Stomach smooth muscle (tissue), 2 donors: Measurements from ENCODE around the gene SECISBP2L.
"Not testable (repeated sequence)": the region's sequence is repeated elsewhere in the genome, so short reads cannot be mapped to it uniquely, and the experiment has no call there.

Experiments
- H3K27ac ChIP-seq: one replicate; pipeline ENCODE4 v1.7.0; 2013; ENCODE audit warnings: mild to moderate bottlenecking, low read length, inconsistent platforms
- H3K27me3 ChIP-seq, 2 donors: one replicate each; pipeline ENCODE4 v1.7.0; 2013; ENCODE audit warnings: low read length in 2 of 2; ENCODE audit not compliant: insufficient read depth in 2 of 2, control insufficient read depth in 1 of 2
- H3K36me3 ChIP-seq, 2 donors: one replicate each; pipeline ENCODE4 v1.7.0; 2013; ENCODE audit warnings: low read length in 2 of 2; ENCODE audit not compliant: control insufficient read depth in 2 of 2, insufficient read depth in 2 of 2
- H3K4me1 ChIP-seq: one replicate; pipeline ENCODE4 v1.7.0; 2013; ENCODE audit warnings: low read length; ENCODE audit not compliant: control insufficient read depth, insufficient read depth
- H3K4me3 ChIP-seq, 2 donors: one replicate each; pipeline ENCODE4 v1.7.0; 2013; ENCODE audit warnings: low read length in 2 of 2
- H3K9ac ChIP-seq, 2 donors: one replicate each; pipeline ENCODE4 v1.7.0; 2013; ENCODE audit warnings: low read length in 2 of 2, mild to moderate bottlenecking in 1 of 2
- H3K9me3 ChIP-seq, 2 donors: one replicate each; pipeline ENCODE4 v1.7.0; 2013; ENCODE audit warnings: low read length in 2 of 2; ENCODE audit not compliant: control insufficient read depth in 2 of 2
- donor health status: healthy.
- donor health status: Pancreatic carcinoma.

Gene SECISBP2L

GRCh38 chr15:49075881-49076280 lies 29.6 kb upstream of the SECISBP2L start:
- Histone ChIP-seq H3K4me3 (no peak overlapping the region), H3K36me3 (no peaks in the 10 kb centered on the region), H3K27me3 (peaks cover 0 to 2% of the 10 kb centered on the region in 2 donors), H3K9ac (no peak overlapping the region), H3K4me1 (no peaks in the 10 kb centered on the region), H3K27ac (no peak overlapping the region), H3K9me3 (no peaks in the 10 kb centered on the region)

GRCh38 chr15:49074589-49075287 lies 28.5 kb upstream of the SECISBP2L start:
- not testable (repeated sequence) for H3K9me3 ChIP-seq, H3K27ac ChIP-seq, H3K27me3 ChIP-seq, H3K4me1 ChIP-seq, H3K36me3 ChIP-seq, H3K4me3 ChIP-seq, H3K9ac ChIP-seq

GRCh38 chr15:49066372-49066771 lies 20.1 kb upstream of the SECISBP2L start:
- Histone ChIP-seq H3K9me3 (no peaks in the 10 kb centered on the region), H3K27me3 (no peaks in the 10 kb centered on the region), H3K36me3 (no peaks in the 10 kb centered on the region), H3K4me3 (no peak overlapping the region), H3K4me1 (no peaks in the 10 kb centered on the region), H3K9ac (no peak overlapping the region), H3K27ac (no peak overlapping the region)

- H3K27ac ChIP-seq = no peak overlapping the region
- H3K9me3 ChIP-seq = no peaks in the 10 kb centered on the region
- H3K9ac ChIP-seq = no peak overlapping the region
- H3K36me3 ChIP-seq = no peaks in the 10 kb centered on the region
- no peaks in the 10 kb centered on the region for H3K27me3 ChIP-seq
- no peaks in the 10 kb centered on the region for H3K4me1 ChIP-seq
- no peak overlapping the region for H3K4me3 ChIP-seq
Observed at GRCh38 chr15:49064884-49065283, 18.6 kb upstream of the SECISBP2L start.

- no peak overlapping the region for H3K9ac ChIP-seq
- H3K36me3 ChIP-seq = no peaks in the 10 kb centered on the region
- no peaks in the 10 kb centered on the region for H3K4me1 ChIP-seq
Observed at GRCh38 chr15:49064281-49064653, 18.0 kb upstream of the SECISBP2L start.

GRCh38 chr15:49063402-49064280 lies 17.4 kb upstream of the SECISBP2L start:
- no peaks in the 10 kb centered on the region for H3K27me3 ChIP-seq
- no peaks in the 10 kb centered on the region for H3K36me3 ChIP-seq
- no peak overlapping the region for H3K9ac ChIP-seq
- no peak overlapping the region for H3K27ac ChIP-seq
- H3K4me3 ChIP-seq = no peak overlapping the region
- no peaks in the 10 kb centered on the region for H3K4me1 ChIP-seq
- H3K9me3 ChIP-seq = no peaks in the 10 kb centered on the region

More at GRCh38 chr15:49064281-49064653, 18.0 kb upstream of the SECISBP2L start:
- Histone ChIP-seq H3K27ac (no peak overlapping the region), H3K9me3 (no peaks in the 10 kb centered on the region), H3K27me3 (no peaks in the 10 kb centered on the region), H3K4me3 (no peak overlapping the region)

- no peaks in the 10 kb centered on the region for H3K4me1 ChIP-seq
- H3K9me3 ChIP-seq = no peaks in the 10 kb centered on the region
- H3K36me3 ChIP-seq = no peaks in the 10 kb centered on the region
- no peak overlapping the region for H3K9ac ChIP-seq
- H3K4me3 ChIP-seq = no peak overlapping the region
- no peak overlapping the region for H3K27ac ChIP-seq
- no peaks in the 10 kb centered on the region for H3K27me3 ChIP-seq
Observed at GRCh38 chr15:49062900-49063299, 16.7 kb upstream of the SECISBP2L start.

GRCh38 chr15:49060710-49061495 lies 14.7 kb upstream of the SECISBP2L start:
- no peaks in the 10 kb centered on the region for H3K4me1 ChIP-seq
- no peak overlapping the region for H3K4me3 ChIP-seq
- H3K36me3 ChIP-seq = no peaks in the 10 kb centered on the region
- no peak overlapping the region for H3K27ac ChIP-seq
- H3K27me3 ChIP-seq = no peaks in the 10 kb centered on the region
- H3K9ac ChIP-seq = no peak overlapping the region
- H3K9me3 ChIP-seq = no peaks in the 10 kb centered on the region

- H3K27me3 ChIP-seq = no peaks in the 10 kb centered on the region
- H3K4me1 ChIP-seq = no peaks in the 10 kb centered on the region
- H3K4me3 ChIP-seq = no peak overlapping the region
- H3K9ac ChIP-seq = no peak overlapping the region
- H3K9me3 ChIP-seq = no peaks in the 10 kb centered on the region
- no peaks in the 10 kb centered on the region for H3K36me3 ChIP-seq
- no peak overlapping the region for H3K27ac ChIP-seq
Observed at GRCh38 chr15:49059491-49059890, 13.2 kb upstream of the SECISBP2L start.

GRCh38 chr15:49058559-49058958 lies 12.3 kb upstream of the SECISBP2L start:
- H3K9me3 ChIP-seq = no peaks in the 10 kb centered on the region
- no peaks in the 10 kb centered on the region for H3K36me3 ChIP-seq
- no peak overlapping the region for H3K27ac ChIP-seq
- no peak overlapping the region for H3K4me3 ChIP-seq
- no peaks in the 10 kb centered on the region for H3K27me3 ChIP-seq
- no peak overlapping the region for H3K9ac ChIP-seq
- H3K4me1 ChIP-seq = no peaks in the 10 kb centered on the region
